B cell (primary cell): ENCODE measurements around the gene PTPRN2. TPM values are rescaled to one million over a fixed set of nuclear protein-coding genes. Genes with fewer than 3 reads are reported as not detected.

ENCODE experiments used
- ATAC-seq: fragments of 200-7000 bp; cut with Tn5 transposase; one replicate; pipeline ENCODE4 v1.10.0; 2021; ENCODE audit warnings: low read depth, mild to moderate bottlenecking, moderate number of reproducible peaks, moderate library complexity
- CTCF ChIA-PET: fragments of 350-600 bp; sonication (Branson Sonifier 250); formaldehyde crosslinking; loops from one replicate; lab custom pipeline; 2021; ENCODE audit warnings: antibody characterized with exemption, inconsistent platforms; lab: Charles Lee
- POLR2A ChIA-PET: fragments of 350-600 bp; sonication (Branson Sonifier 250); formaldehyde crosslinking; loops from one replicate; lab custom pipeline; 2021; ENCODE audit warnings: antibody characterized with exemption; lab: Charles Lee
- DNase-seq: peaks from one replicate; pipeline ENCODE4 v3.0.0; 2013
- H2AFZ ChIP-seq: 2 replicates; pipeline ENCODE4 v1.6.1; 2012; ENCODE audit warnings: mild to moderate bottlenecking, low read depth, low read length; ENCODE audit not compliant: insufficient read depth, poor library complexity, severe bottlenecking
- H3K27ac ChIP-seq, 2 donors: 1 replicate in 1 of 2; 2 replicates in 1 of 2; pipeline ENCODE4 v1.5.1; 2012 to 2013; ENCODE audit warnings: low read length in 2 of 2, mild to moderate bottlenecking in 2 of 2, moderate library complexity in 1 of 2
- H3K27me3 ChIP-seq, 4 experiments: fragments of 200-600 bp in 1 of 4; sonication (generic) in 1 of 4; replicated peaks in 1 of 4; 1 replicate in 2 of 4; 2 replicates in 2 of 4; pipeline versions ENCODE4 v1.6.1 to v1.7.0; 2013 to 2016; ENCODE audit warnings: low read length in 3 of 4, mild to moderate bottlenecking in 2 of 4, mixed read lengths in 1 of 4, moderate library complexity in 1 of 4; ENCODE audit not compliant: insufficient read depth in 4 of 4, control insufficient read depth in 3 of 4; ENCODE audit errors: control extremely low read depth in 1 of 4
- H3K36me3 ChIP-seq, 2 experiments: replicated peaks in 1 of 2; 1 replicate in 1 of 2; 2 replicates in 1 of 2; pipeline versions ENCODE4 v1.6.1 to v1.7.1; 2013; ENCODE audit warnings: low read length in 1 of 2; ENCODE audit not compliant: insufficient read depth in 2 of 2, control insufficient read depth in 1 of 2; ENCODE audit errors: control extremely low read depth in 1 of 2, extremely low read depth in 1 of 2
- H3K4me1 ChIP-seq, 2 donors: fragments of 200-600 bp in 1 of 2; sonication (generic) in 1 of 2; 1 replicate in 1 of 2; 2 replicates in 1 of 2; pipeline versions ENCODE4 v1.5.1 to v1.6.1; 2013 to 2017; ENCODE audit warnings: low read length in 2 of 2; ENCODE audit not compliant: control insufficient read depth in 2 of 2, insufficient read depth in 2 of 2
- H3K4me2 ChIP-seq: replicated peaks from 2 replicates; pipeline ENCODE3; 2012; ENCODE audit warnings: mild to moderate bottlenecking, low read depth, low read length; ENCODE audit not compliant: poor library complexity, severe bottlenecking
- H3K4me3 ChIP-seq, 5 experiments: fragments of 200-600 bp in 1 of 5; sonication (generic) in 1 of 5; 1 replicate in 3 of 5; 2 replicates in 2 of 5; pipeline versions ENCODE4 v1.5.1 to v1.7.0; 2011 to 2016; ENCODE audit warnings: low read length in 4 of 5, mild to moderate bottlenecking in 4 of 5, low read depth in 2 of 5, control low read depth in 1 of 5, moderate library complexity in 1 of 5; ENCODE audit not compliant: insufficient read depth in 1 of 5; ENCODE audit errors: control extremely low read depth in 1 of 5, extremely low read depth in 1 of 5
- H3K79me2 ChIP-seq: fragments of 200-600 bp; sonication (generic); one replicate; pipeline ENCODE4 v1.6.0; 2016; ENCODE audit warnings: low read length; ENCODE audit not compliant: control insufficient read depth, insufficient read depth
- H3K9ac ChIP-seq: fragments of 200-600 bp; sonication (generic); 2 replicates; pipeline ENCODE4 v1.6.1; 2017; ENCODE audit warnings: mild to moderate bottlenecking, low read length, moderate library complexity
- H3K9me3 ChIP-seq, 3 donors: one replicate each; pipeline versions ENCODE4 v1.6.1 to v1.7.1; 2013; ENCODE audit warnings: low read length in 2 of 3; ENCODE audit not compliant: control insufficient read depth in 2 of 3, insufficient read depth in 1 of 3; ENCODE audit errors: control extremely low read depth in 1 of 3
- H4K20me1 ChIP-seq: 2 replicates; pipeline ENCODE4 v1.6.0; 2012; ENCODE audit warnings: mild to moderate bottlenecking, low read length; ENCODE audit not compliant: insufficient read depth, control insufficient read depth, poor library complexity, severe bottlenecking
- H3K27ac Mint-ChIP-seq: one replicate; pipeline ENCODE4 v1.8.0; 2021; ENCODE audit warnings: mixed read lengths
- H3K27me3 Mint-ChIP-seq: one replicate; pipeline ENCODE4 v1.8.0; 2021; ENCODE audit warnings: mixed read lengths
- H3K4me1 Mint-ChIP-seq: one replicate; pipeline ENCODE4 v1.8.0; 2021; ENCODE audit warnings: mixed read lengths
- H3K4me3 Mint-ChIP-seq: one replicate; pipeline ENCODE4 v1.8.0; 2021; ENCODE audit warnings: mixed read lengths
- H3K9me3 Mint-ChIP-seq: one replicate; pipeline ENCODE4 v1.8.0; 2022; ENCODE audit warnings: mixed read lengths; ENCODE audit not compliant: insufficient read depth
- CTCF ChIP-seq: fragments of 200-600 bp; IDR thresholded peaks from one replicate; pipeline ENCODE4 v1.8.0; 2022; ENCODE audit warnings: antibody characterized with exemption, mild to moderate bottlenecking
- EZH2 ChIP-seq: IDR thresholded peaks from 2 replicates; pipeline ENCODE4 v1.6.1; 2012; ENCODE audit warnings: borderline replicate concordance, low read depth, mild to moderate bottlenecking, moderate library complexity, low read length; ENCODE audit not compliant: insufficient read depth, poor library complexity, severe bottlenecking
- WGBS: methylation state at CpG from one replicate; pipeline ENCODE4 v1.1.5; 2013; ENCODE audit warnings: missing lambda C conversion rate; ENCODE audit not compliant: insufficient coverage; 5-methylcytosine and 5-hydroxymethylcytosine counted together
- intact Hi-C: fragments of 100-400 bp; cut with micrococcal nuclease; formaldehyde crosslinking; loops from one replicate; pipeline ENCODE4 v1.10.0; 2022
- polyA plus RNA-seq: library from polyadenylated mRNA; depleted of rRNA; stranded (reverse); fragments of >200 nt; gene quantifications from 2 replicates; pipeline ENCODE4 v1.2.3, GENCODE V29; 2012
- total RNA-seq, 2 donors: library from RNA; stranded (reverse); fragments of 120-200 nt in 1 of 2; gene quantifications; 1 replicate in 1 of 2; 2 replicates in 1 of 2; pipeline versions ENCODE4 v1.2.3 to v1.2.4, GENCODE V29; 2013 to 2022

PTPRN2 gene
- total and polyA plus RNA-seq, 2 donors (not counting 1 experiment from before 2014, with no cell fraction given) = 2.0 to 5.0 TPM

- TF ChIP-seq EZH2 = no peak
- TF ChIP-seq CTCF = no peak
- H3K4me1 Mint-ChIP-seq = no peaks in the 10 kb centered on the region
- no peak overlapping the region for H3K27ac ChIP-seq
- no peaks in the 10 kb centered on the region for H3K36me3 ChIP-seq
- H3K4me2 ChIP-seq = no peak overlapping the region
- no peaks in the 10 kb centered on the region for H4K20me1 ChIP-seq
- no peak for DNase-seq
- no peak overlapping the region for H2AFZ ChIP-seq
- intact Hi-C loops = no loop called here
- H3K79me2 ChIP-seq = no peaks in the 10 kb centered on the region
- ATAC-seq = no peak
- H3K27me3 ChIP-seq = no peaks in the 10 kb centered on the region
- ChIA-PET CTCF (no interaction called here), POLR2A (no interaction called here)
- H3K4me3 Mint-ChIP-seq = no peak overlapping the region
- no peaks in the 10 kb centered on the region for H3K9me3 Mint-ChIP-seq
- H3K27ac Mint-ChIP-seq = no peak overlapping the region
- H3K4me3 ChIP-seq = no peak overlapping the region
- H3K4me1 ChIP-seq = no peaks in the 10 kb centered on the region
- WGBS = 96% methylated on average over 19 of the region's 21 CpGs
- H3K9ac ChIP-seq = no peak overlapping the region
- no peaks in the 10 kb centered on the region for H3K27me3 Mint-ChIP-seq
- H3K9me3 ChIP-seq = peaks cover 0 to 30% (median 0%) of the 10 kb centered on the region in 3 donors
These were observed 742.3 kb downstream of the PTPRN2 start for GRCh38 chr7:157845203-157845835.

DNA sequence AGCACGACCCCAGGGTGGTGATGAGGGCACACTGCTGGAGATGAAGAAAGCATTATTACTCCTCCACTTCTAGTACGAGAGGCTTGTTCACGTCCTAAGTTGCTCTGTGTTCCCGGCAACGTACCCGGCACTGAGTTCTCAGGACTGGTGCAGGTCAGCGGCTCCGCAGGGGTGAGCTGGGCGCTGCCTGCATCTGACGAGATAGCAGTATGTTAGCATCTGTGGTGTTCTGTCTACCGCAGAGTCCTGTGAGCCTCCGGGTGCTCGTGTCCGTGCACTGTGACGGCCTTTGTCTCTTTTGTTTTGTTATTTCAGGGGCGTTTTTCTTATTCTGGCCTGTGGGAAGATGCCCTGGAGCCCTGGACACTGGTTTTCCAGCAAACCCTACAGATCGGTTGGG, 743.0 kb downstream of the PTPRN2 start:
- H3K36me3 ChIP-seq = no peaks in the 10 kb centered on the region
- no peak overlapping the region for H3K4me3 ChIP-seq
- no peak for ATAC-seq
- H3K9me3 ChIP-seq = peaks cover 0 to 34% (median 0%) of the 10 kb centered on the region in 3 donors
- no peak overlapping the region for H3K9ac ChIP-seq
- H3K4me3 Mint-ChIP-seq = no peak overlapping the region
- no peak overlapping the region for H3K27ac ChIP-seq
- no peaks in the 10 kb centered on the region for H3K27me3 Mint-ChIP-seq
- H3K4me2 ChIP-seq = no peak overlapping the region
- intact Hi-C loops = no loop called here
- H2AFZ ChIP-seq = no peak overlapping the region
- H3K27me3 ChIP-seq = no peaks in the 10 kb centered on the region
- no peak for DNase-seq
- CTCF ChIA-PET = no interaction called here
- no peaks in the 10 kb centered on the region for H3K4me1 Mint-ChIP-seq
- no peaks in the 10 kb centered on the region for H3K79me2 ChIP-seq
- TF ChIP-seq EZH2 (no peak), CTCF (no peak)
- POLR2A ChIA-PET = no interaction called here
- H3K9me3 Mint-ChIP-seq = no peaks in the 10 kb centered on the region
- no peak overlapping the region for H3K27ac Mint-ChIP-seq
- no peaks in the 10 kb centered on the region for H4K20me1 ChIP-seq
- WGBS = 94% methylated on average over 17 of the region's 17 CpGs
- no peaks in the 10 kb centered on the region for H3K4me1 ChIP-seq
